Panc1 (cell line): ENCODE results near the gene ZNF785.

Source experiments
- CTCF ChIP-seq: fragments of 450-650 bp; IDR thresholded peaks from 2 replicates; pipeline ENCODE4 v1.5.1; 2017; ENCODE audit warnings: mild to moderate bottlenecking
- POLR2AphosphoS5 ChIP-seq: IDR thresholded peaks from 2 replicates; pipeline ENCODE4 v1.6.1; 2012; ENCODE audit warnings: mild to moderate bottlenecking, low read depth, low read length, moderate library complexity
- REST ChIP-seq, 2 experiments: IDR thresholded peaks; 2 replicates each; pipeline ENCODE4 v1.6.1; 2011 to 2012; ENCODE audit warnings: low read depth in 2 of 2, control low read depth in 1 of 2, low read length in 1 of 2, mild to moderate bottlenecking in 1 of 2, moderate library complexity in 1 of 2; ENCODE audit not compliant: insufficient read depth in 1 of 2
- SIN3A ChIP-seq: IDR thresholded peaks from 2 replicates; pipeline ENCODE4 v1.6.1; 2012; ENCODE audit warnings: low read depth, mild to moderate bottlenecking, low read length, moderate library complexity, borderline replicate concordance; ENCODE audit not compliant: insufficient read depth
- TCF7L2 ChIP-seq: IDR thresholded peaks from 2 replicates; pipeline ENCODE4 v1.6.1; 2011; ENCODE audit warnings: mild to moderate bottlenecking, low read depth, low read length, inconsistent platforms

GRCh38 chr16:30535777-30536190 is 49.7 kb downstream of the ZNF785 start:
- no peak for TF ChIP-seq TCF7L2
- peak; percentile 66 for TF ChIP-seq CTCF
- TF ChIP-seq REST (IDR thresholded peaks at IDR 0.05; ENCODE audit: insufficient read depth in 1 of 2, low read depth in 2 of 2, low read length in 1 of 2): no peak
- no peak for TF ChIP-seq POLR2AphosphoS5
- TF ChIP-seq SIN3A: no peak
